GM20000 (cell line): ENCODE measurements around the gene REV1.

ENCODE experiments used
- DNase-seq: peaks from one replicate; pipeline ENCODE4 v3.0.0; 2012; ENCODE audit warnings: low spot score
- TF ChIP-seq, protein P1 (sequence below): IDR thresholded peaks from 2 replicates; pipeline ENCODE4 v1.5.1; 2012; ENCODE audit warnings: mild to moderate bottlenecking, control low read depth; ENCODE audit errors: extremely low read depth, missing control alignments

REV1 gene

GRCh38 chr2:99417396-99417795 lies 72.4 kb downstream of the REV1 start:
- TF ChIP-seq, protein P1, sequence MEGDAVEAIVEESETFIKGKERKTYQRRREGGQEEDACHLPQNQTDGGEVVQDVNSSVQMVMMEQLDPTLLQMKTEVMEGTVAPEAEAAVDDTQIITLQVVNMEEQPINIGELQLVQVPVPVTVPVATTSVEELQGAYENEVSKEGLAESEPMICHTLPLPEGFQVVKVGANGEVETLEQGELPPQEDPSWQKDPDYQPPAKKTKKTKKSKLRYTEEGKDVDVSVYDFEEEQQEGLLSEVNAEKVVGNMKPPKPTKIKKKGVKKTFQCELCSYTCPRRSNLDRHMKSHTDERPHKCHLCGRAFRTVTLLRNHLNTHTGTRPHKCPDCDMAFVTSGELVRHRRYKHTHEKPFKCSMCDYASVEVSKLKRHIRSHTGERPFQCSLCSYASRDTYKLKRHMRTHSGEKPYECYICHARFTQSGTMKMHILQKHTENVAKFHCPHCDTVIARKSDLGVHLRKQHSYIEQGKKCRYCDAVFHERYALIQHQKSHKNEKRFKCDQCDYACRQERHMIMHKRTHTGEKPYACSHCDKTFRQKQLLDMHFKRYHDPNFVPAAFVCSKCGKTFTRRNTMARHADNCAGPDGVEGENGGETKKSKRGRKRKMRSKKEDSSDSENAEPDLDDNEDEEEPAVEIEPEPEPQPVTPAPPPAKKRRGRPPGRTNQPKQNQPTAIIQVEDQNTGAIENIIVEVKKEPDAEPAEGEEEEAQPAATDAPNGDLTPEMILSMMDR = no peak
- no peak for DNase-seq

GRCh38 chr2:99414566-99414965 lies 75.3 kb downstream of the REV1 start:
- DNase-seq = no peak
- TF ChIP-seq, protein P1 = no peak

- TF ChIP-seq, protein P1 = no peak
- no peak for DNase-seq
Measured at GRCh38 chr2:99410276-99410675, 79.5 kb downstream of the REV1 start.

DNA sequence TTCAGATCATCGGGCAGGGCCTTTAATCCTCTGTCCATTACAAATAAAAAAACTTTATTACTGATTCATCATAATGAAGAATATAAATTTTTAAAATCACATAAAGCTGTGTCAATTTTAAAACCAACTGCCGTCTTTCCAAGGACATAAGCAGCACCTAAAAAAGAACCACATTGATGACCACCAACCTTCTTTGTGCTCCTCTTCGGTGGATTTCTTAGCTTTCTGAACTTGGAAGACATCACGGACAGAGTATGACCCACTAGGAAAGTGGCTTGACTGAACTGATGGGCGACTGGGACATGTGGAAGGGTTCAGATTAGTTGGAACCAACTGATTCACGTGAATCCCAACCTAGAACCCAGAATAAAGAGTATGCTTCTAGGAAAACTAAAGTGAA lies 83.7 kb downstream of the REV1 start:
- TF ChIP-seq, protein P1 = no peak
- DNase-seq = no peak

GRCh38 chr2:99404797-99405669 lies 84.8 kb downstream of the REV1 start:
- no peak for DNase-seq
- TF ChIP-seq, protein P1 = no peak

- TF ChIP-seq, protein P1 = no peak
- no peak for DNase-seq
Measured at GRCh38 chr2:99404039-99404796, 85.6 kb downstream of the REV1 start.

DNA sequence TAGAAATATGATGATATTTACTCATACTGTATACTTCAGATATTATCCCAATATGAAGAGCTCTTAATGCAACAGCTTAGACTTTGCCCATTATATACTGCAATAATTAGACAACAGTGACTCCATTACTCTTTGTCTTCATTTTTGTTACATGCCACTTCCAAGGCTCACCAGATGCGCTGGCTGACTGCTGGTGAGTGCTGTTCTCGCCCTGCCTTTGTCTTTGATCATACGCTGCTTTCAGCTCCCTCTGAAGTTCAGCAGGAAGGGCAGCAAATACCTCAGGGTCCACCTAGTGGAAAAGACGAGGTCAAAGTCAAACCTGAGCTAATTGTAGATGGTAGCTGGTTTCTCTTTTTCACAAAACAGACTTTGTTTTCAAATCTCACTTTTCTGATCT lies 86.3 kb downstream of the REV1 start:
- no peak for DNase-seq
- TF ChIP-seq, protein P1 = no peak
